GM19468 (cell line): ENCODE results near the gene MBNL1.

ENCODE experiments used
- ATAC-seq: cut with Tn5 transposase; IDR thresholded peaks from one replicate; pipeline ENCODE4 v1.9.1; 2021; ENCODE audit warnings: mild to moderate bottlenecking, moderate library complexity, moderate number of reproducible peaks; ENCODE audit not compliant: unreplicated experiment; ENCODE audit errors: extremely low read depth

Gene MBNL1

DNA sequence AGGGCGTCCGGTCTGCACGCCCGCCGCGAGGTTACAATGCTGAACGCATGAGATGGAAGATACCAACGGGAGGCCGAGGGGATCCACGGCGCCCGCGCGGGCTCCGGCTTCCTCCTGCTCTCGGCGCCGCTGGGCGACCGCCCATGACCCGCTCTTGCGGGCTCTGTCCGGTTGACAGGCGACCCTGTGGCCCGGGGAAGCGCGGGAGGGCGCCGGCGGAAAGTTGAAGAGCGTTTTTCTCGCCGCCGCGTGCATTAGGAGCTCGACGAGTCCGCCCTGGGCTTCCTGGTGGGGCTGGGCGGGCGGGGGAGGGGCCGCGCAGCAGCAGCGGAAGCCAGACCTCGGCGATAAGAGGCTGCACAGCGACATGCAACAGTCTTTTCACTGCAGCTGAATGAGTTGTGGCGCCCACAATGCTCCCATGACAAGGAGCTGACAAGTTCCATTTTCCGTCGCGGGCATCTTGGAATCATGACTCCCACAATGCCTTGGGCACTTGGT, at the start of gene MBNL1:
Gene MBNL1, plus strand, starts transcription at position 375 of the 501 bp plus-strand sequence. CDS start 31,265 bp downstream, outside the sequence.
- peak; percentile 34 for ATAC-seq

DNA sequence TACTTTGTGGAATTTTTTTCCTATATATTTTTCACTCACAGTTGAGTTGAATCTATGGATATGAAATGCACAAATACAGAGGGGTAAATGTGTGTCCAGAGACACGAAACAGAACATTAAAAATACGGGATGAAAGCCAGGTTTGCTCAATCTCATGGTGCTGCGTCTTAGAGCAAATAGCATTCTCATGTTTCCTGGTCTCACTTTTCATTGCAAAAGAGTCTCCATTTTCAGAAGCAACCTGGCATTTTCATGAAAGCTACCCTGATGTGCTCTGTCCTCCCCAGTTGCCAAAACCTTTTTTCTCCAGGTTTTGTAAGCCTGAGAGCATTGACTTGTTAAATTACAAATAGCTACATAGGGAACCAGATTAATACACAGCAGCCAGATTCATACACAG, 49.5 kb upstream of the MBNL1 start:
- no peak for ATAC-seq

DNA sequence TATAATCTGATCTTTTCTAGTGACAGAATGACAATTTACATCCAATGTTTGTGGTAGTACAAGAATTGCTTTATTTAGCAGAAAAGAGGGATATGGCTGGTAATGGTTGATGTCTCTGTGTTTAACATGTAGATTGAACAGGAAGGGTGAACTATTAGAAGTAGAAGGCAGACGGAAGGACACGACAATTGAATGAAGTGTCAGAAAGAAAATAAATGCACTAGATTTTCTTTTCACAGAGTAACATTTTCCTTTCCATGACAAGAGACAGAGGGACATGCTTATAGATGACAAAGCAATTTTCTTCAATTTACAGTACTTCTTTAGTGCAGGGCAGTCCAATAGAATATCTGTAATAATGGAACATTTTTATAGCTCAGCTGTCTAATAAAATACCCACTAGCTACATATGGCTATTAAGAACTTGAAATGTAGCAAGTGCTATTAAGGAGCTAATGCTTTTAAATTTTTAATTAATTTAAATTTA, 48.9 kb upstream of the MBNL1 start:
- no peak for ATAC-seq

- no peak for ATAC-seq
Observed at GRCh38 chr3:152222327-152222726, 46.4 kb upstream of the MBNL1 start.

- ATAC-seq = no peak
Observed at GRCh38 chr3:152225201-152225600, 43.5 kb upstream of the MBNL1 start.

DNA sequence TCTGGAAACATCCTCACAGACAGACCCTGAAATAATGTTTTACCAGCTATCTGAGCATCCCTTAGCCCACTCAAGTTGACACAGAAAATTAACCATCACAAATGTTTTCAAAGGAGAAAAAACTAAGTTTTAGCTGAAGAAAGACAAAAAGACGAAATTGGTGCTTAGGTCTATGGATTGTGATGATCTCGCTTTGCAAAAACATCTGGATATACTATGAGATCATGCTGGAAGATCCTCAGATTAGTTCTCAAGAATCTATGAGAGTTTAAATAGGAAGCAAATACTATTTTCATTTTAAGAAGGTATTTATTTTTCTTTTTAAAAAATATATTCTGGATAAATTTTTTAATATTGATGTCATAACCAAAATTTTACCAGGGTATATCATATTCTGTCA, 42.6 kb upstream of the MBNL1 start:
- no peak for ATAC-seq

DNA sequence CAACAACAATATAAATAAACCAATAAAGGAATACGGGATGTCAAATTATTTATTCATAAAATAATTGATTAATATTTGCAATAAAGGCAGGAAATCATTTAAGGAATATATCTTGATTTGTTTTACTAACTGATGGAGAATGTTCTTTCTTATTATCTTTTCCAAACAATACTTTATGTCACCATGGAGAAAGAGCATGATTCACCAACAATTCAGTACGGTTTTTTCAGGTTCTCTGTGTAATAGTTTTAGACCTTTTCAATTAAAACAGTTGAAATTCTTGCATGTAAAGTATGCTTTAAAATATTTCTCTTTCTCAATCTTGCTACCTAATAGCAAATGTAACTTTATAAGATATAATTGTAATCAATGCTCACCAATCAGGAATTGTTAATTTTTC, 41.7 kb upstream of the MBNL1 start:
- no peak for ATAC-seq

DNA sequence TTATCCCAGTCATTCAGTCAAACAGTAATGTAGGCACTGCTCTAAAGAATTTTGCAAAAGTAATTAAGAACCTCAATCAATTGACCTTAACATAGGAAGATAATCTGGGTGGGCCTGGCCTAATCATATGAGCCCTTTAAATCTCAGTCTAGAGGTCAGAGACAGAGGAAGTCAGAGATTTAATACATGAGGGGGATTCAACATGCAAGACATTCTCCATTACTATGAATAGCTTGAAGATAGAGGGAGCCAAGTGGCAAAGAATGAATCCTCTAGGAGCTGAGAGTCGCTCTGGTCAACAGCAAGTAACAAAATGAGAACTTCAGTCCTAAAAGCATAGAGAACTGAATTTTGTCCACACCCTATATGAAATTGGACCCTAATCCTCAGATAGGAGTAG, 39.0 kb upstream of the MBNL1 start:
- no peak for ATAC-seq

DNA sequence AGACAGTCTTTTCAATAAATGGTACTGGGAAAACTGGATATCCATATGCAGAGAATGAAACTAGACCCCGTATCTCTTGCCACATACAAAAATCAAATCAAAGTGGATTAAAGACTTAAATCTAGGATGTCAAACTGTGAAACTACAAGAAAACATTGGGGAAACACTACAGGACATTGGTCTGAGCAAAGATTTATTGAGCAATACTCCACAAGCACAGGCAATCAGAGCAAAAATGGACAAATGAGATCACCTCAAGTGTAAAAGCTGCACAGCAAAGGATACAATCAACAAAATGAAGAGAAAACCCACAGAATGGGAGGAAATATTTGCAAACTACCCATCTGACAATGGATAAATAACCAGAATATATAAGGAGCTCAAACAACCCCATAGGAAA, 38.4 kb upstream of the MBNL1 start:
- ATAC-seq = no peak

DNA sequence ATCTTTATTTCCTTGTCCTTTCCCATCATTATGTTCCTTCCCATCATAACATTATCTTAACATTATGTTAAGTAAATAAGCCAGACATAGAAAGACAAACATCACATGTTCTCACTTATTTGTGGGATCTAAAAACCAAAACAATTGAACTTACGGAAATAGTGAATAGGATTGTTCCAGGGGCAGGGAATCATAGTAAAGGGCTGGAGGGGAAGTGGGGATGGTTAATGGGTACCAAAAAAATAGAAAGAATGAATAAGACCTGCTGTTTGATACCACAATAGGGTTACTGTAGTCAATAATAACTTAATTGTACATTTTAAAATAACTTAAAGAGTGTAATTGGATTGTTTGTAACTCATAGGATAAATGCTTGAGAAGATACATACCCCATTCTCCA, 36.7 kb upstream of the MBNL1 start:
- no peak for ATAC-seq

DNA sequence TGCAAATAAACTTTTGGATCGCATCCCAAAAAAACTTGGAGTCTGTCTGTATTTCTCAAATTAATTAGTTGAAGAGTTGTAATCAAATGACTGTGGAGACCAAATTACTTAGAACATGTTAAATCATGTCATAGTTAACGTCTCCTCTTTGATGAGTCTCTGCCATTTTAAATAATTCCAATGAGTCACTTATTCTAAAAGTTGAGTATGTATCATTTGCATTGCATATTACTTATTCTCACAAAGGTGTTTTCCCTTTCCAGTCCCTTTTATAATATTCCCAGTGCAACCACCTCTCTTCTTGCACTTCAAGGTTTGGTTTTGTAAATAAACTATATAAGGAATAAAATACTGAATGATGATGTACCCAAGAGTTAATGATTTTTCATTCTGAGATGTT, 36.0 kb upstream of the MBNL1 start:
- ATAC-seq = no peak

GRCh38 chr3:152234657-152235375, 33.9 kb upstream of the MBNL1 start:
- no peak for ATAC-seq

- ATAC-seq = no peak
Observed at GRCh38 chr3:152235709-152236298, 32.9 kb upstream of the MBNL1 start.

DNA sequence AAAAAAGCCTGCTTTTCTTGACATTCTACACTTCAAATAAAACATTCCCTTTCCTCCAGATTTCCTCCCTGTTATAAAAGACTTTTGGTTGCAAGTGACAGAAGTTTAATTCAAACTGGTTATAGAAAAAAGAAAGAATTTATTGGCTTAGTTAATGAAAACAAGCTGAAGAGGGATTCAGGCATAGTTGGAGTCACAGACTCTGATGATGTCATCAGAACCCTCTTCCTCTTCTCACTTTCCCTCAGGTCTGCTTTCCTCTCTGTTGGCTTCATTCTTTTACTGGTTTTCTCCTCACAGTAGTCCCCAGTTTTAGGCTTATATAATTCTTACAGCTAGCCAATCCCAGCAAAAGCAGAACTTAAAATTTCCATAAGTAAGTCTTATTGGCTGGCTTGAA, 32.0 kb upstream of the MBNL1 start:
- no peak for ATAC-seq

DNA sequence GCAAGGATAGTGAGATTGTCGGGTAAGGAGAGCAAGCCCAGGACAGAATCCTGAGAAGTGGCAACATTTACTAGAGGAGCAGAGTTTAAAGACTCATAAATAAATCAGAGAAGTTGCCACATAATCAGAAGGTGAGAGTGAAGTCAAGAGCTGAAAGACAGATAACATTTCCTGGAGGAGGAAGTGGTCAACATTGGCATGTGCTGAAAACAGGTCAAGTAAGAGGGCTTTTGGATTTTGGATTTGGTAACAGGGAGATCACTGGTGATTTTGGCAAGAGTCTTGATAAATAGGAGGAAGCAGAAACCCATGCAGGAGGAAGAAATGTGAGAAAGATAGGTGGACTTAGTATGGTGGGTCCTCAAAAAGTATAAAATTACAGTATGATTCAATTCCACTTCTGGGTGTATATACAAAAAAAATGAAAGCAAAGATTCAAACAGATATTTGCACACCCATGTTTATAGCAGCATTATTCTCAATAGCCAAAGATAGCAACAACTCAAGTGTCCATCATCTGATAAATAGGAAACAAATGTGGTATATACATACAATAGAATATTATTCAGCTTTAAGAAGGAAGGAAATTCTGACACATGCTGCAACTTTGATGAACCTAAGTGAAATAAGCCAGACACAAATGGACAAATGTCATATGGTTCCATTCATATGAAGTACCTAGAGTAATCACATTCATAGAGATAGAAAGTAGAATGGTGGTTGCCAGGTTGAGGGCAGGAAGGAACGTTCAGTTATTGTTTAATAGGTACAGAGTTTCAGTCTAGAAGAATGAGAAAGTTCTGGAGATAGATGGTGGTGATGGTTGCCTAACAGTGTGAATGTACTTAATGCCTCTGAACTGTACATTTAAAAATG, 27.3 kb upstream of the MBNL1 start:
- ATAC-seq = peak; percentile 53

- peak; percentile 47 for ATAC-seq
Observed at GRCh38 chr3:152243301-152243711, 25.4 kb upstream of the MBNL1 start.

GRCh38 chr3:152243721-152244516, 24.8 kb upstream of the MBNL1 start:
- ATAC-seq = no peak

DNA sequence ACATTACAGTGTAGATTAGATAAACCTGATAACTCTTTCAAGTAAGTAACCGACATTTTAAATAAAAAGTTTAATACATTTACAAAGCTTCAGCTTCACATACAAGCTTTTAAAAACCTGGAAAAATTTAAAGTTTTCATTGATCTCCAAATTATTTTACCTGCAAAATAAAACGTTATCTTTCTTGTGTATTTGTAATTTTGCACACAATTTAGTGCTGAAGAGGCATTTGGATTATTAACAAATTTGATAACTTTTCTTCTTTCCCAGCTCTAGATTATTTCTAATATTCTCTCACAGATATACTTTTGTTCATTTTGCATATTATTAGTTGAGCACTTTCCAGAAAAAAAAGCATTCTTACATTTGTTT, 24.2 kb upstream of the MBNL1 start:
- ATAC-seq = no peak

GRCh38 chr3:152245498-152246170, 23.1 kb upstream of the MBNL1 start:
- no peak for ATAC-seq
